GM12891 (cell line): ENCODE results near the gene CCDC12.

ENCODE experiments used
- PAX5 ChIP-seq: IDR thresholded peaks from 2 replicates; pipeline ENCODE4 v1.6.1; 2011; ENCODE audit warnings: low read length, moderate library complexity, mild to moderate bottlenecking; ENCODE audit not compliant: insufficient read depth, severe bottlenecking
- POLR2A ChIP-seq: IDR thresholded peaks from 2 replicates; pipeline ENCODE4 v1.6.1; 2011; ENCODE audit warnings: low read depth, low read length, control low read depth
- POLR2AphosphoS5 ChIP-seq: IDR thresholded peaks from 2 replicates; pipeline ENCODE4 v1.6.1; 2011; ENCODE audit warnings: low read depth, low read length, control low read depth
- POU2F2 ChIP-seq: IDR thresholded peaks from 2 replicates; pipeline ENCODE4 v1.6.1; 2011; ENCODE audit warnings: low read depth, mild to moderate bottlenecking, control low read depth, low read length, moderate library complexity
- SPI1 ChIP-seq: IDR thresholded peaks from 2 replicates; pipeline ENCODE4 v1.6.1; 2011; ENCODE audit warnings: low read depth, low read length, control low read depth
- TAF1 ChIP-seq: IDR thresholded peaks from 2 replicates; pipeline ENCODE4 v1.6.1; 2011; ENCODE audit warnings: low read depth, low read length, control low read depth

DNA sequence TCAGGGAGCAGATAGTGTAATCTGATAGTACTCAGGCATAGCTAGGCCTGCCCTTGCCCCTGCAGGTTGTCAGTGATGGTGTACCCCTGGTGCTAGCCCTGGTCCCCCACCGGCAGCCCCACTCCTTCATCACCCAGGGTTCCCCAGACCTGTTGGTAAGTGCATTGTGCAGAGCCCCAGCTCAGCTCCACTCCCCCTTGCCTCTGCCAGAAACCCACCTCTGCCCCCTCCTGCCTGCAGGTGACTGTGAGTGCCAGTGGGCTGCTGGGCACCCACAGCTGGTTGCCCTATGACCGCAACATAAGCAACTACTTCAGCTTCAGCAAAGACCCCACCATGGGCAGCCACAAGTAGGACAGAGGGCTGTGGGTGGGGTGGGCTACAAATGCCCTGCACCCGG lies 30.5 kb upstream of the CCDC12 start:
- TF ChIP-seq TAF1 (no peak), POLR2A (no peak), POLR2AphosphoS5 (no peak), POU2F2 (no peak), PAX5 (no peak), SPI1 (no peak)
